Nephron (organoid): ENCODE measurements around the gene IL22RA1.

Experiments
- H3K27ac Mint-ChIP-seq, 3 experiments: 2 replicates each; pipeline ENCODE4 v1.8.0; 2020; ENCODE audit warnings: mixed read lengths in 3 of 3, mild to moderate bottlenecking in 2 of 3, moderate library complexity in 1 of 3
- H3K27me3 Mint-ChIP-seq: 2 replicates; pipeline ENCODE4 v1.8.0; 2021; ENCODE audit warnings: low read depth, mild to moderate bottlenecking, moderate library complexity, mixed read lengths
- H3K36me3 Mint-ChIP-seq: 2 replicates; pipeline ENCODE4 v1.8.0; 2020; ENCODE audit warnings: low read depth, mixed read lengths
- H3K4me1 Mint-ChIP-seq: 2 replicates; pipeline ENCODE4 v1.8.0; 2020; ENCODE audit warnings: mixed read lengths
- H3K4me3 Mint-ChIP-seq, 3 experiments: 2 replicates each; pipeline ENCODE4 v1.8.0; 2020; ENCODE audit warnings: mild to moderate bottlenecking in 3 of 3, mixed read lengths in 3 of 3, moderate library complexity in 2 of 3
- H3K9me3 Mint-ChIP-seq: 2 replicates; pipeline ENCODE4 v1.8.0; 2020; ENCODE audit warnings: mixed read lengths
- CTCF ChIP-seq, 3 experiments: fragments of 200-600 bp; sonication (generic); IDR thresholded peaks; one replicate each; pipeline ENCODE4 v1.5.0; 2021; ENCODE audit warnings: antibody characterized with exemption in 3 of 3; ENCODE audit not compliant: unreplicated experiment in 3 of 3

The IL22RA1 gene

DNA sequence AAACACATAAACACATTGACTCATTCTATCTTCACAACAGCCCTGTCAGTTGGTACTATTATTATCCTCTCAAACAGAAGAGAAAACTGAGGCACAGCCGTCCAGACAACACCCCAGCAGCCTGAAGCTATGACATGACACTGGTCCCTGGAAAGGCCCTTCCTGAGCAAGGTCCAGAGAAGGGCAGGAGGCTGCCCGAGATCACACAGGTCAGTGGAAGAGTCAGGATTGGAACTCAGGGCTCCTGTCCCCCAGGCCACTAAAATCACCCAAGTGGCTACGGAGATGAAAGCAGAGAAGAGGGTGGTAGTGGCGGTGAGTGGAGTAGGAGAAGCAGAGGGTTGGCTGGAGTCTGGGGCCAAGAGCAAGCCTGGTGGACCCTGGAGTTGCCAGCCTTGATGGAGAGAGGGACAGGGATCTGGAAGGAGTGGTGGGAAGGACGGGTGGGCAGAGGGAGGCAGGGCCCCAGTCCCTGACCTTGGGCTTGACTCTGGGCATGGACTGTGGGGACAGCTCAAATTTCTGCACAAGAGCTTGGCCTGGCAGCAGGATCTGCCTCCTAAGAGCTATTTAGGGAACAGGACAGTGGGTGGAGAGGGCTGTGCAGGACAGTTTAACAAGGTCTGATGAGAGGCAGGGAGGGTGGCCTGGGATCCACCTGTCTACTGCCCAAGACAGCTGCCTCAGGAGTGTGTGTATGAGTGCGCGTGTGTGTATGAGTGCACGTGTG is 46.8 kb downstream of the IL22RA1 start:
- H3K4me1 Mint-ChIP-seq = peaks cover 45% of the 10 kb centered on the region
- H3K9me3 Mint-ChIP-seq = no peaks in the 10 kb centered on the region
- TF ChIP-seq CTCF (IDR thresholded peaks at IDR 0.05; ENCODE audit: unreplicated experiment in 3 of 3) = no peak
- H3K36me3 Mint-ChIP-seq = peaks cover 4% of the 10 kb centered on the region
- H3K27me3 Mint-ChIP-seq = peaks cover 8% of the 10 kb centered on the region
- peak overlapping the region in 1 of 3 experiments; percentile 58 for H3K4me3 Mint-ChIP-seq
- peak overlapping the region in 2 of 3 experiments; percentile 30 to 47 for H3K27ac Mint-ChIP-seq

DNA sequence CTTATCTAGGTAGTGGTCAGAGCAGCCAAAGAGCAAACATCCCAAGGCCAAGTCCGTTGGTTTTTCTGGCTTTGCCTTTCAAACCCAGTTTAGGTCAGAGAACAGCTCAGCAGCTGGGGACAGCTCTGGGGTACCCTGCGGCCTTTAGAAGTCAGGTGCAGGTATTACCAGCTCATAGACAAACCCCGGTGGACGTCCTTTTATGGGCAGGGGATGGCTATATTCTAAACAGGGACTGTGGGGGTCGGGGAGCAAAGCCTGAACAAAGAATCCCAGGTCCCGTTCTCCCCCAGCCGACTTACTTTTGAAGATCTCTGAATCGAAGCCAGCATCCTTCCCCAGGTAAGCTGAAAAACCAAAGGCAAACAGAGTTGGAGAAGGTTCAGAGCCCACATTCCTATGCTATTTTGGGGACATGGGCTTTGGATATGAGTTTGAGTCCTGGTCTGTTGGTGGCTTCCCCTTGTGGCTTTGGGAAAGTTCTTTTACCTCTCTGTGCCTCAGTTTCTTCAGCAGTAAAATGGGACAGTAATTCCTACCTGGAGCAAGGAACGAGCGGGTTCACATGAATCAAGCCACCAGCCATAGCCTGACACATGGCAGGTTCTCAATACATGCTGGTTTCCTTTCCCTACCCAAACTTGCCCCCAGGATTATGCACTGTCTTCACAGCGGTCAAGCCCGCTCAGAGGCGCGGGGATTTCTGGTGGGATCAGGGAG is 47.6 kb downstream of the IL22RA1 start:
- TF ChIP-seq CTCF (IDR thresholded peaks at IDR 0.05; ENCODE audit: unreplicated experiment in 3 of 3) = no peak
- Mint-ChIP-seq H3K36me3 (peaks cover 4% of the 10 kb centered on the region), H3K9me3 (no peaks in the 10 kb centered on the region), H3K27ac (peak overlapping the region in 1 of 3 experiments; percentile 30), H3K27me3 (peaks cover 8% of the 10 kb centered on the region), H3K4me3 (no peak overlapping the region), H3K4me1 (peaks cover 40% of the 10 kb centered on the region)

- Mint-ChIP-seq H3K4me1 (peaks cover 33% of the 10 kb centered on the region), H3K4me3 (no peak overlapping the region), H3K27me3 (peaks cover 10% of the 10 kb centered on the region), H3K9me3 (no peaks in the 10 kb centered on the region), H3K27ac (no peak overlapping the region), H3K36me3 (peaks cover 4% of the 10 kb centered on the region)
- no peak for TF ChIP-seq CTCF (IDR thresholded peaks at IDR 0.05; ENCODE audit: unreplicated experiment in 3 of 3)
Measured at GRCh38 chr1:24094554-24094953, 48.4 kb downstream of the IL22RA1 start.

DNA sequence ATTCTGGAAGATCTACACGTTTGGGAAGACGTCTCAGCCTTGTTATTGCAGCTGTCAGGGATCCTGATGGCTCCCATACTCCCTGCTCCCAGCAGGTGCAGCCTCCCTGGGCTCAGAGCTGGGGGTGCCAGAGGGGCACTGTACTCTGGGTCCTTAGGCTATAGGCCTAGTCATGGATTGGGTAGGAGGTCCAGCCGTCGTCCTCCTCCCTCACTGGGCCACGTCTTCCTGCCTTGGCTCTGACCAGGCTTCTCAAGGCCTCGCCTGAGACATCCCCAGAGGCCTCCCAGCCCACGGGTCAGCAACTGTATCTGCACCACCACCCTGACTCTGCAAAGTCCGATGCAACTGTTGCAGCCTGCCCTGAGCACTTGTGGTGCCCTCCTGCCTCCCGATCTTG is 49.2 kb downstream of the IL22RA1 start:
- H3K9me3 Mint-ChIP-seq = no peaks in the 10 kb centered on the region
- H3K36me3 Mint-ChIP-seq = peaks cover 4% of the 10 kb centered on the region
- peaks cover 24% of the 10 kb centered on the region for H3K4me1 Mint-ChIP-seq
- no peak overlapping the region for H3K4me3 Mint-ChIP-seq
- no peak for TF ChIP-seq CTCF (IDR thresholded peaks at IDR 0.05; ENCODE audit: unreplicated experiment in 3 of 3)
- H3K27ac Mint-ChIP-seq = no peak overlapping the region
- peaks cover 10% of the 10 kb centered on the region for H3K27me3 Mint-ChIP-seq

DNA sequence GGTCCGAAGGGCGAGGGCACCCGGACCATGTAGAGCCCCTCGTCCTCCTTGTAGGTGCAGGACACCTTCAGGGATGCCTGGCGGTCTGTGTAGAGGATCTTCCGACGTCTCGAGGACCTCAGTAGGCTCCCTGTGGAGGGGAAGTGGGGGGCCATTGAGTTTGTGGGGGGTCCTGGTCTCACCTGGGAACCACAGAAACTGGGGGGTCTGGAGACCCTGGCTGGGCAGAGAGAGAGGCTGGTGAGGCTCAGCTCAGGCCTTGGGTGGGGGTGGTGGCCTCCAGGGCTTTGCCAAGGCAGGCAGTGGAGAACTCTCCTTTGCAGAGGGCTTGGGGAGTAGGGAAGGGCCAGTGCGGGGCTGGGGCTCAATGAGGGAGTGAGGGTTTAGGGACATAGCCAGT is 50.0 kb downstream of the IL22RA1 start:
- Mint-ChIP-seq H3K4me3 (no peak overlapping the region), H3K36me3 (peaks cover 4% of the 10 kb centered on the region), H3K27ac (no peak overlapping the region), H3K9me3 (no peaks in the 10 kb centered on the region), H3K27me3 (peaks cover 10% of the 10 kb centered on the region), H3K4me1 (peaks cover 23% of the 10 kb centered on the region)
- TF ChIP-seq CTCF (IDR thresholded peaks at IDR 0.05; ENCODE audit: unreplicated experiment in 3 of 3) = no peak
